Gastroesophageal sphincter (tissue), 3 donors: ENCODE measurements around the gene PPM1A.

ENCODE experiments used
- EP300 ChIP-seq: sonication (generic); formaldehyde crosslinking; IDR thresholded peaks from one replicate; pipeline ENCODE4 v1.6.1; 2017; ENCODE audit warnings: antibody characterized with exemption, mild to moderate bottlenecking
- POLR2A ChIP-seq, 2 donors: fragments of 450-650 bp; IDR thresholded peaks; one replicate each; pipeline ENCODE4 v1.6.1; 2017; ENCODE audit warnings: antibody characterized with exemption in 2 of 2, mild to moderate bottlenecking in 2 of 2, moderate library complexity in 1 of 2
- POLR2AphosphoS5 ChIP-seq: sonication (generic); formaldehyde crosslinking; IDR thresholded peaks from one replicate; pipeline ENCODE4 v1.6.1; 2017; ENCODE audit warnings: antibody characterized with exemption
- TF ChIP-seq, protein P1 (sequence below), 4 experiments: fragments of 200-600 bp in 2 of 4; fragments of 450-650 bp in 2 of 4; sonication (generic) in 1 of 4; IDR thresholded peaks; one replicate each; pipeline ENCODE4 v1.5.1; 2017 to 2019; ENCODE audit warnings: antibody characterized with exemption in 4 of 4, mild to moderate bottlenecking in 2 of 4, moderate library complexity in 2 of 4

DNA sequence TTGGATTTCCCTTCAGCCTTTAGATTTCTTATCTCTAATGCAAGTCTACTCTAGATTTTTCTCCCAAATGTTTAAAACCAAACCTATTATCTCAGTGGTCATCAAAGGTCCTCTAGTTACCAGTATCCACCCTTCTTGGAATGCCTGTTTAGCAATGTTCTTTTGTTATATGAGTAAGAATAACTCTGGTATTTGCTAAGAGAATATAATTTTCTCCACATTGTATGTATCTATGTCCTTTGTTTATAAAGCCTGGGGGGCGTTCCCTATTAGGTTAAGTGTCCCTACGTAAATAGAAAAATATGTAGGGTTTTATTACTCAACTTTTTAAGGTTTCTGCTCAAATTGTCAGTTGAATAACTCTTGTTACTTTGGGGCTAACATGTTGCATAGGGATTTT lies 27.3 kb downstream of the PPM1A start:
- TF ChIP-seq POLR2AphosphoS5 (no peak), EP300 (no peak), POLR2A (IDR thresholded peaks at IDR 0.05) (no peak)
- TF ChIP-seq, protein P1, sequence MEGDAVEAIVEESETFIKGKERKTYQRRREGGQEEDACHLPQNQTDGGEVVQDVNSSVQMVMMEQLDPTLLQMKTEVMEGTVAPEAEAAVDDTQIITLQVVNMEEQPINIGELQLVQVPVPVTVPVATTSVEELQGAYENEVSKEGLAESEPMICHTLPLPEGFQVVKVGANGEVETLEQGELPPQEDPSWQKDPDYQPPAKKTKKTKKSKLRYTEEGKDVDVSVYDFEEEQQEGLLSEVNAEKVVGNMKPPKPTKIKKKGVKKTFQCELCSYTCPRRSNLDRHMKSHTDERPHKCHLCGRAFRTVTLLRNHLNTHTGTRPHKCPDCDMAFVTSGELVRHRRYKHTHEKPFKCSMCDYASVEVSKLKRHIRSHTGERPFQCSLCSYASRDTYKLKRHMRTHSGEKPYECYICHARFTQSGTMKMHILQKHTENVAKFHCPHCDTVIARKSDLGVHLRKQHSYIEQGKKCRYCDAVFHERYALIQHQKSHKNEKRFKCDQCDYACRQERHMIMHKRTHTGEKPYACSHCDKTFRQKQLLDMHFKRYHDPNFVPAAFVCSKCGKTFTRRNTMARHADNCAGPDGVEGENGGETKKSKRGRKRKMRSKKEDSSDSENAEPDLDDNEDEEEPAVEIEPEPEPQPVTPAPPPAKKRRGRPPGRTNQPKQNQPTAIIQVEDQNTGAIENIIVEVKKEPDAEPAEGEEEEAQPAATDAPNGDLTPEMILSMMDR (IDR thresholded peaks at IDR 0.05): no peak
